DND-41 (cell line): ENCODE measurements around the gene RAD54L2.
"Not testable (repeated sequence)": the region's sequence is repeated elsewhere in the genome, so short reads cannot be mapped to it uniquely, and the experiment has no call there.

Experiments
- ATAC-seq: fragments of 200-7000 bp; cut with Tn5 transposase; 3 replicates; pipeline ENCODE4 v1.9.1; 2021; ENCODE audit warnings: low read depth; ENCODE audit not compliant: insufficient read depth
- DNase-seq: peaks from one replicate; pipeline ENCODE4 v3.0.0-alpha.2; 2020
- H2AFZ ChIP-seq: 2 replicates; pipeline ENCODE4 v1.6.0; 2012; ENCODE audit warnings: low read depth, low read length
- H3K27ac ChIP-seq: 2 replicates; pipeline ENCODE4 v1.5.1; 2012; ENCODE audit warnings: low read length, inconsistent platforms
- H3K27me3 ChIP-seq: fragments of 200-600 bp; sonication (generic); 2 replicates; pipeline ENCODE4 v1.6.0; 2012; ENCODE audit warnings: low read length, mild to moderate bottlenecking, inconsistent platforms; ENCODE audit not compliant: insufficient read depth, poor library complexity
- H3K36me3 ChIP-seq: 2 replicates; pipeline ENCODE4 v1.5.1; 2012; ENCODE audit warnings: low read length, inconsistent platforms; ENCODE audit not compliant: insufficient read depth
- H3K4me1 ChIP-seq: 2 replicates; pipeline ENCODE4 v1.5.1; 2012; ENCODE audit warnings: mild to moderate bottlenecking, low read length; ENCODE audit not compliant: insufficient read depth
- H3K4me2 ChIP-seq: 2 replicates; pipeline ENCODE4 v1.6.0; 2012; ENCODE audit warnings: mild to moderate bottlenecking, moderate library complexity, low read length, inconsistent platforms; ENCODE audit not compliant: insufficient read depth
- H3K4me3 ChIP-seq, 2 experiments: fragments of 200-600 bp in 1 of 2; shearing (Covaris generic) in 1 of 2; 2 replicates each; pipeline ENCODE4 v1.5.1; 2012 to 2016; ENCODE audit warnings: inconsistent platforms in 2 of 2, low read length in 2 of 2, mild to moderate bottlenecking in 2 of 2, low read depth in 1 of 2, moderate library complexity in 1 of 2
- H3K79me2 ChIP-seq: 2 replicates; pipeline ENCODE4 v1.6.0; 2012; ENCODE audit warnings: low read length, inconsistent platforms; ENCODE audit not compliant: insufficient read depth
- H3K9ac ChIP-seq: 2 replicates; pipeline ENCODE4 v1.6.0; 2012; ENCODE audit warnings: low read depth, mild to moderate bottlenecking, inconsistent platforms, low read length, moderate library complexity
- H3K9me3 ChIP-seq: 2 replicates; pipeline ENCODE4 v1.5.1; 2012; ENCODE audit warnings: low read length, moderate library complexity, mild to moderate bottlenecking, inconsistent platforms; ENCODE audit not compliant: insufficient read depth, severe bottlenecking
- H4K20me1 ChIP-seq: 2 replicates; pipeline ENCODE4 v1.6.0; 2012; ENCODE audit warnings: low read length; ENCODE audit not compliant: insufficient read depth
- EZH2 ChIP-seq: IDR thresholded peaks from 3 replicates; pipeline ENCODE4 v1.6.1; 2012; ENCODE audit warnings: borderline replicate concordance, low read depth, mild to moderate bottlenecking, moderate library complexity, low read length, inconsistent platforms; ENCODE audit not compliant: severe bottlenecking
- TF ChIP-seq, protein P1 (sequence below): IDR thresholded peaks from 2 replicates; pipeline ENCODE4 v1.5.1; 2012; ENCODE audit warnings: borderline replicate concordance, low read length, moderate library complexity, mild to moderate bottlenecking; ENCODE audit not compliant: poor library complexity, severe bottlenecking; ENCODE audit errors: extremely low read depth

RAD54L2 gene

DNA sequence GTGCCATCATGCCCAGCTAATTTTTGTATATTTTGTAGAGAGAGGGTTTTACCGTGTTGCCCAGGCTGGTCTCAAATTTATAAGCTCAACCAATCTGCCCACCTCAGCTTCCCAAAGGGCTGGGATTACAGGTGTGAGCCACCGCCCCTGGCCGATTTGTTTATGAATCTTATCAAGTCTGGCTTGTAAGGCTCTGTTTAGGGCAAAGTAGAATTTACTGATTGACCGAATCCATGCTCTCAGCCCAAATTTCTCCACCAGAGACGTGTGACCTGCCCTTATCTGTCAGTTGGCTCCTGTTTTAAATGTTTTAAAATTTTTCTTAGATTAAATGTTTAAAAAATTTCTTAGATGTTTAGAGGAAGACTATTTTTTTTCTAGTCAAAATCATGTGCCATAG, 19.5 kb downstream of the RAD54L2 start:
- Histone ChIP-seq H3K79me2 (peaks cover 22% of the 10 kb centered on the region), H3K4me3 (no peak overlapping the region), H3K4me2 (no peak overlapping the region), H4K20me1 (0 out of 2 replicates have a peak, but pooled peaks cover 5% of the 10 kb centered on the region), H3K27me3 (no peaks in the 10 kb centered on the region), H3K27ac (no peak overlapping the region), H2AFZ (no peak overlapping the region), H3K9ac (no peak overlapping the region), H3K4me1 (no peaks in the 10 kb centered on the region), H3K9me3 (no peaks in the 10 kb centered on the region), H3K36me3 (peaks cover 20% of the 10 kb centered on the region; the same call in 1 of the 2 replicates)
- no peak for DNase-seq
- TF ChIP-seq EZH2: no peak
- TF ChIP-seq, protein P1, sequence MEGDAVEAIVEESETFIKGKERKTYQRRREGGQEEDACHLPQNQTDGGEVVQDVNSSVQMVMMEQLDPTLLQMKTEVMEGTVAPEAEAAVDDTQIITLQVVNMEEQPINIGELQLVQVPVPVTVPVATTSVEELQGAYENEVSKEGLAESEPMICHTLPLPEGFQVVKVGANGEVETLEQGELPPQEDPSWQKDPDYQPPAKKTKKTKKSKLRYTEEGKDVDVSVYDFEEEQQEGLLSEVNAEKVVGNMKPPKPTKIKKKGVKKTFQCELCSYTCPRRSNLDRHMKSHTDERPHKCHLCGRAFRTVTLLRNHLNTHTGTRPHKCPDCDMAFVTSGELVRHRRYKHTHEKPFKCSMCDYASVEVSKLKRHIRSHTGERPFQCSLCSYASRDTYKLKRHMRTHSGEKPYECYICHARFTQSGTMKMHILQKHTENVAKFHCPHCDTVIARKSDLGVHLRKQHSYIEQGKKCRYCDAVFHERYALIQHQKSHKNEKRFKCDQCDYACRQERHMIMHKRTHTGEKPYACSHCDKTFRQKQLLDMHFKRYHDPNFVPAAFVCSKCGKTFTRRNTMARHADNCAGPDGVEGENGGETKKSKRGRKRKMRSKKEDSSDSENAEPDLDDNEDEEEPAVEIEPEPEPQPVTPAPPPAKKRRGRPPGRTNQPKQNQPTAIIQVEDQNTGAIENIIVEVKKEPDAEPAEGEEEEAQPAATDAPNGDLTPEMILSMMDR: no peak
- ATAC-seq: no peak

DNA sequence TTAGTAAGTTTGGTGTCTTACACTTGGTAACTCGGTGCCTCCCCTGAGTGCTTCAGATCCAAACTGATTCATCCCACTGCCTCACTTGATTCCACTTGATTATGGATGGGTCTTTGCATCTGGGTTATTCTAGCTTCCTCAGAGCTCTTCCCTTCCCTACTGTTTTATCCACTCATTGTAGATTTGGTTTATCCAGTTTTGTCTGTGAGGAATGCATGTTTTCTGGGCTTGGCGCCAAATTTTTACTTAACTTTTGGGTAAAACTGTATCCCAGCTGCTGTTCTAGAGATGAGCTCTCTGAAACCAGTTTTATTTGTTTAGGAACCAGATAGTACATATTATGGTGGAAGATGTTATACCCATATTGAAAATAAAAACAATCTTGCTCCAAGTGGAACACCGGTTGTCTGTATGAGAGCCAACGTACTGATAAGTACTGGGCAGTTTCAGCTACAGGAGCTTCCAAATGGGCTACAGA, 20.9 kb downstream of the RAD54L2 start:
- DNase-seq (no peak), ATAC-seq (no peak)
- Histone ChIP-seq H4K20me1 (peaks cover 10% of the 10 kb centered on the region; the same call in 1 of the 2 replicates), H3K36me3 (peaks cover 10% of the 10 kb centered on the region; the same call in 1 of the 2 replicates), H2AFZ (no peak overlapping the region), H3K9me3 (no peaks in the 10 kb centered on the region), H3K9ac (no peak overlapping the region), H3K4me1 (no peaks in the 10 kb centered on the region), H3K4me2 (no peak overlapping the region), H3K79me2 (peaks cover 19% of the 10 kb centered on the region), H3K27me3 (no peaks in the 10 kb centered on the region), H3K4me3 (no peak overlapping the region), H3K27ac (no peak overlapping the region)
- TF ChIP-seq, protein P1: no peak
- TF ChIP-seq EZH2: no peak

DNA sequence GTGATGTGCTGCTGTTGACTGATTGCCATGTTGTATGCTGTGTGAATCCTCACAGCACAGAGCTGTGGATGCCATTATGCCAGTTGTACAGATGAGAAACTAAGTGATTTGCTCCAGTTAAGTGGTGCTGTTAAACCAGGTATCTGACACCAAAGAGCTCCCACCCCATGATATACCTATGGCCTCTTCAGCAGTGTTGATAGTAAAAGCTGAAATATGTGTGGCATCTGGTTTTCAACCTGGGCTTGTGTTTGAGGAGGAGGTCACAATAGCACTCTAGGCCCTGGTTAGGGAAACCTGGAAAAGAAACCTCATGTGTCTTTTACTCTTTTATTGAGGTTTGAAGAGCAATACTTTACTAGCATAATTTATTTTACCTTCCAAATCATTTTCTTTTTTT, 21.4 kb downstream of the RAD54L2 start:
- Histone ChIP-seq H3K79me2 (peaks cover 21% of the 10 kb centered on the region), H2AFZ (no peak overlapping the region), H3K4me3 (no peak overlapping the region), H3K4me1 (no peaks in the 10 kb centered on the region), H3K9me3 (no peaks in the 10 kb centered on the region), H3K27me3 (no peaks in the 10 kb centered on the region), H3K4me2 (no peak overlapping the region), H3K27ac (no peak overlapping the region), H3K9ac (no peak overlapping the region), H3K36me3 (peaks cover 10% of the 10 kb centered on the region; the same call in 1 of the 2 replicates), H4K20me1 (peaks cover 10% of the 10 kb centered on the region; the same call in 1 of the 2 replicates)
- ATAC-seq (no peak), DNase-seq (no peak)
- no peak for TF ChIP-seq EZH2
- TF ChIP-seq, protein P1: no peak

DNA sequence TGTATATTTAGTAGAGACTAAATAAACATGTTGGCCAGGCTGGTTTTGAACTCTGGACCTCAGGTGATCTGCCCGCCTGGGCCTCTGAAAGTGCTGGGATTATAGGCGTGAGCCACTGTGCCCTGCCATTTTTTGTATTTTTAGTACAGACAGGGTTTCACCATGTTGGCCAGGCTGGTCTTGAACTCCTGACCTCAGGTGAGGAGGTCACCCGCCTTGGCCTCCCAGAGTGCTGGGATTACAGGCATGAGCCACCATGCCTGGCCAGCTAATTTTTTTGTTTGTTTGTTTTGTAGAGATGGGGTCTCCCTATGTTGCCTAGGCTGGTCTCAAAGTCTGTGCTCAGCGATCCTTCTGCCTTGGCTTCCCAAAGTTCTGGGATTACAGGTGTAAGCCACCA, 23.9 kb downstream of the RAD54L2 start:
- not testable (repeated sequence) for DNase-seq, H3K9me3 ChIP-seq, H3K27ac ChIP-seq, H3K9ac ChIP-seq, H3K4me2 ChIP-seq, H2AFZ ChIP-seq, H3K36me3 ChIP-seq, H3K27me3 ChIP-seq, ATAC-seq, H3K4me3 ChIP-seq, H3K4me1 ChIP-seq
- H4K20me1 ChIP-seq: peaks cover 13% of the 10 kb centered on the region; the same call in 1 of the 2 replicates
- H3K79me2 ChIP-seq: peaks cover 32% of the 10 kb centered on the region
